ENCODE measurements around the gene KRTAP29-1.
"Not testable (repeated sequence)": the region's sequence is repeated elsewhere in the genome, so short reads cannot be mapped to it uniquely, and the experiment has no call there.

The KRTAP29-1 gene

DNA sequence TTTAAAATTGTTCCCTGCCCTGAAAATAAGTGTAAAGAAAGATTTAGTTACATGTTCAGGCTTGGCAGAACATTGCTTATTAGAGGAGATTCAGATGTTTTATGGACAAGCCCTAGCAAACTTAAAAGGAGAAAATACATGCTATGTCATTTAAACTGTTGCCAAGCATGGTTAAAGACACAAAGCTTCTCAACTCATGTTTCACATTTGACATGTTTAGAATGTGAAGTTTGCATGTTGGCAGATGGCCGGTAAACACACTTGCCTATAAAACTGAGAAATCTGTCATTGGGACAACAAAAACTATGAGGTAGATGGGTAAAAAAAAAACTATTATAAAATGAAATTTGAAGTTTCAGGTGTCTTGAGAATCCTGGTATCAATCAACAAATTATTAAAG is 5.8 kb downstream of the KRTAP29-1 start:
- DNase-seq, result no peak

DNA sequence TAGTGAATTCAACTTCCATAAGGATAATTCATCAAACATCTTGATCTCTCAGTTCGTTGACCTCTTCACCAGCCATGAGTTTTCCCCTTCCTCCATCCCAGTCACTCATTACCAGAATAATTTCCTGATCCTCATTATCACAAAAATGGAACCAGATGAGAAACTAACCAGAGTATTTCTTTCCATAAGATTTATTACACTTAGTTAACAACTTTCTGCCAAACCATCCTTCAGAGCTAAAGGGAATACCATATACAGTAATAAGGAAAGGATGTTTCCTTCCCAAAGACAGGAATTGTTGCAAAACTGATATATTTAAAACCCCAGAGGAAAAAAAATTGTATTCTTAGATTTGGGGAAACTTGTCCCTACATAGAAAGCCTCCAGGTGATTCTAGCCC is 8.6 kb downstream of the KRTAP29-1 start:
- DNase-seq, result no peak

DNA sequence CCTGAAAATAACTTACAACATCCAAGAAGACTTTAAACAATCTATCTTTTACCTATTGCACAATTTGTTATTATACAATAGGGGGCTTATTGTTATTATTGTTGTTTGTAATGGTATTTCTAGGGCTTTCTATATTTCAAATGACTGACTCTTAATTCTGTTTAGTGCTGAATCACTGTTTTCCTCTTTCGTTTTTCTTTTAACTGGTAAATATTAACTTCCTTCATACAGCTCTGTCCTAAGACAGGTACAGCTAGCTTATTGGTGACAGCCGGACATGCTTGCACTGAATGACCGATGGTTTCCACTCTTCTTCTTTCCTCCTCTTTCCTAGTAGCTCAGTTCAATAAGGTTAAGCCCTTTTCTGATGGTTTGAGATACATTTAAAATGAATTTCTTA is 15.6 kb downstream of the KRTAP29-1 start:
- DNase-seq, result no peak

DNA sequence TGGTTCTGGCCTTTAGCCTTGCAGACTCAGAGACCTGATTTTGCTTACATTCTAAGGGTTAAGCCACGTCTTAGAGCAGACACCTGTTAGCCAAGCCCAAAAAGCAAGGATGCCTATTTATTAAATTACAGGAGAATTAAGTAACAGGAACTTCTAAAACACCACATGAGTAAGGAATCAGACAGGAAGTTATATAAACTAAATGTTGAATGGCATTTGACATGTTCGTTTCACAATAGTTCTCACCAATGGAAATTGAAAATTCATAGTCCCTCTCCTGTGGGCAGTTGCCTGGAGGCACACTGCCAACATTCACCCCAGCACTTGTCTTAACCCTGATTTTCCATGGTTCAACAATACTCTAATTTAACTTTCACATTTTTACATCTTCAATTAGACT is 18.1 kb downstream of the KRTAP29-1 start:
- no peak for DNase-seq

DNA sequence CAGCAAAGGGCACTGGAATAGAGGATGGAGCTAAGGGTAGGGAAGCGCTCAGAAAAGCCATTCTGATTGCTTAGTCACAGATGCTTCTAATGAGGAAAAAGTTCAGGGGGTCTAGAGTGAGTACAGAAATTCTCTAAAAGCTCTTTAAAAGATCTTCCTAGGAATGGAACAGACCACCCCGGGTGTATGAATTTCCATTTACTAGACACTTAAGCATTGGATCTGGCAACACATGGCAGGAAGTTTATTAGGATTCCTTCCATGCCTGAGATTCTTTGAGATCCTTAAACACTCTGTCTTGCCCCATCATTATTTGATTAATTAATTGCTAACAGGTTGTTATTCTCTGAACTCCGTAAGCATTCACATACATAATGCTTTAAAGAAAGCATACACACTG is 18.6 kb downstream of the KRTAP29-1 start:
- no peak for DNase-seq

DNA sequence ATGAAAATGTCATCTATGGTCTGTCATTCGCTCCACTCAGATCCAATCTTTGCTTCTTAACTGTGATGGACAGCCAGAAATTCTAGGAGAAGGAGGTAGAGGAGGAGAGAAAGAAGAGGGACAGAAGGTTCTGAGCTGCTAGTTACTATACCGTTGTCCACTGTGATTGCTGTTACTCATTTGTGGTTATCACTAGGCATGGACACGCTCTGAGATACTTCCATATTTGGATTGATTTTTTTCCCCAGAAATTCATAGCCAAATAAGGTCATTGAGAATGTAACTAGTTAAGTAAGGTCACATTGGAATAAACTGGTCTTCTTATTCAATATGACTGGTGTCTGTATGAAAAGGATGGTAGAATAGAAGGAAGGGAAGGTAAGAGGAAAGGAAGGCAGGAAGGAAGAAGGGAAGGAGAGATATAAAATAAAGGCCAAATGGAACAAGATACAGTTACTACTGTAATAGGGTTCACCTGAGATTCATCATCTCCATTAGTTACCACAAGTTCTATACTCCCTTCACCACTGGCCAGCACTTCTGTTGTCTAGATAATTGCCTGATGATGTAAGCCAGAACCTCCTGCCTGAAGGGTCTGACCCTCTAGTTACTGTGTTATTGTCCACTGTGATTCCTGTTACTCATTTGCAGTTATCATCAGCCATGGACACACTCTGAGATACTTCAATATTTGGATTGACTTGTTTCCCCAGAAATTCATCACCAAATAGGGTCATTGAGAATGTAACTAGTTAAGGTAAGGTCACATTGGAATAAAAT is 24.3 kb downstream of the KRTAP29-1 start:
- no peak for DNase-seq

DNA sequence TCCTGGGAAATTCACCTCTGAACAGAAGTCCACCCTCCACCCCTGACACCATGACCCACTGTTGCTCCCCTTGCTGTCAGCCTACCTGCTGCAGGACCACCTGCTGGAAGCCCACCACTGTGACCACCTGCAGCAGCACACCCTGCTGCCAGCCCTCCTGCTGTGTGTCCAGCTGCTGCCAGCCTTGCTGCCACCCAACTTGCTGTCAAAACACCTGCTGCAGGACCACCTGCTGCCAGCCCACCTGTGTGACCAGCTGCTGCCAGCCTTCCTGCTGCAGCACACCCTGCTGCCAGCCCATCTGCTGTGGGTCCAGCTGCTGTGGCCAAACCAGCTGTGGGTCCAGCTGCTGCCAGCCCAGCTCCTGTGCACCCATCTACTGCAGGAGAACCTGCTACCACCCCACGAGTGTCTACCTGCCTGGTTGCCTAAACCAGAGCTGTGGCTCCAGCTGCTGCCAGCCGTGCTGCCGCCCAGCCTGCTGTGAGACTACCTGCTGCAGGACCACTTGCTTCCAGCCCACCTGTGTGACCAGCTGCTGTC is 26.9 kb downstream of the KRTAP29-1 start, which contains the start of gene KRTAP9-7:
KRTAP9-7 (plus strand) TSS at position 51 of the 543 bp plus-strand sequence; CDS start at position 51, 0 bp downstream.
- not testable (repeated sequence) for DNase-seq

DNA sequence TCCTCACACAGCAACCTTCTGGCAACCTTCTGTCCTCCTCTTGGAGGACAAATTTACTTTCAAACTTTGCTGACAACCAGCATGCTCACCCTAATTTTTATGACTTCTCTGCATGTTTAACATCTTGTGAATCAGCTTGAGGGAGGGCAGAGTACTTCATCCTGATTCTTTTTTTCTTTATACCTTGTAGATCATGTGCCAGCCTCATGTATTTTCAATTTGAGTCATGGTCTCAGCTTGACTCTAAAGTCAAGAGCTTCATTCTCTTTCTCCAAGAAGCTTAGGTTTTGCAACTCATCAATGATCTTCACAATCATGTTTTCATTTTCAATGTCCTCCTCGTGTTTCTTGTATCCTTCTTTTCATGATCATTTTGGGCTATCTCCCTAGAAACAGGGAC is 30.8 kb downstream of the KRTAP29-1 start:
- no peak for DNase-seq

DNA sequence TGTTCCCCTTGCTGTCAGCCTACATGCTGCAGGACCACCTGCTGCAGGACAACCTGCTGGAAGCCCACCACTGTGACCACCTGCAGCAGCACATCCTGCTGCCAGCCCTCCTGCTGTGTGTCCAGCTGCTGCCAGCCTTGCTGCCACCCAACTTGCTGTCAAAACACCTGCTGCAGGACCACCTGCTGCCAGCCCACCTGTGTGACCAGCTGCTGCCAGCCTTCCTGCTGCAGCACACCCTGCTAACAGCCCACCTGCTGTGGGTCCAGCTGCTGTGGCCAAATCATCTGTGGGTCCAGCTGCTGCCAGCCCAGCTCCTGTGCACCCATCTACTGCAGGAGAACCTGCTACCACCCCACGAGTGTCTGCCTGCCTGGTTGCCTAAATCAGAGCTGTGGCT is 31.3 kb downstream of the KRTAP29-1 start:
- not testable (repeated sequence) for DNase-seq

DNA sequence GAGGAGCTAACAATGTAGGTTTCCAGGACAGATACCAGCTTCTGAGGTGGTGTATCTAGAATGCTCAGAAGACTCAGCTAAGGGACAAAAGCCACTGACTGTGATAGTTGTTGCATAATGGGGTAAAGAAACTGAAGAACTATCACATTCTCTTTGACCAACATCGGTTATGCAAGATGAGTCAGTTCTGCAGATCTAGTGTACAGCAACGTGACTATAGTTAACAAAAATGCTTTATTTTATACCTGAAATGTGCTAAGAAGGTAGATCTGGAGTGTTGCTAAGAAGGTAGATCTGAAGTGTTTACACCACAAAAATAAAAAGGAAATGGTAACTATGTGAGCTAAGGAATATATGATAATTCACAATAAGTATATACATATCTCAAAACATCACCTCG is 34.9 kb downstream of the KRTAP29-1 start:
- no peak for DNase-seq

DNA sequence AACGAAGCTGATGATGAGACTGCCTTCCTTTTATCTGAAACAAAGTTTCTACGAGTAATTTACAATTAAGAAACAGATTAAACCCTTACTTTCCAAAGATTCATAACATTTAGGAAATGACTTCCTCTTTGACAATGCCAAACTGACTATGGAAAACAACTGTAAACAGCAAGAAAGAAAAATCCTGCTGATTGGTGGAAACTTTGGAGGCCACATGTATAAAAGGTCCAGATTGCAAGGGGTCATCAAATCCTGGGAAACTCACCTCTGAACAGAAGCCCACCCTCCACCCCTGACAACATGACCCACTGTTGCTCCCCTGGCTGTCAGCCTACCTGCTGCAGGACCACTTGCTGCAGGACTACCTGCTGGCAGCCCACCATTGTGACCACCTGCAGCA is 37.6 kb downstream of the KRTAP29-1 start, which contains the start of gene KRTAP9-6:
KRTAP9-6 (plus strand) TSS at position 301 of the 400 bp plus-strand sequence; CDS start at position 301, 0 bp downstream.
- no peak for DNase-seq

DNA sequence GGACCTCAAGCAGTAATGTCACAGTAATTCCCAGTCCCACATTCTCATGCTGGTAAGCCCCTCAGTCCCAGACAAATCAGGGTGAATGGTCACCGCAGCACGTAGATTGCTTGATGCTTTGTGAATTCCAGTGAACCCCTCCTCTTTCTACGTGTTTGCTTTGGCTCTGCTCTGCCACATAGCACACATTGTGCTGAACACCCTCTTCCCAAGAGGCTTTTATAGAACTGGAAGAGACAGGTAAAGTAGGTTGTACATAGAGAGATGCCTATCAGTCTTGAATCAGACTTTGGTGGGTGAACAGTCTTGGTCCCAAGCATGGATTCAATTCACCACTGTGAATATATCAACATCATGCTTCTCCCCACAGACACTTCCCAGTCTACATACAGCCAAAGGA is 38.1 kb downstream of the KRTAP29-1 start:
- no peak for DNase-seq

DNA sequence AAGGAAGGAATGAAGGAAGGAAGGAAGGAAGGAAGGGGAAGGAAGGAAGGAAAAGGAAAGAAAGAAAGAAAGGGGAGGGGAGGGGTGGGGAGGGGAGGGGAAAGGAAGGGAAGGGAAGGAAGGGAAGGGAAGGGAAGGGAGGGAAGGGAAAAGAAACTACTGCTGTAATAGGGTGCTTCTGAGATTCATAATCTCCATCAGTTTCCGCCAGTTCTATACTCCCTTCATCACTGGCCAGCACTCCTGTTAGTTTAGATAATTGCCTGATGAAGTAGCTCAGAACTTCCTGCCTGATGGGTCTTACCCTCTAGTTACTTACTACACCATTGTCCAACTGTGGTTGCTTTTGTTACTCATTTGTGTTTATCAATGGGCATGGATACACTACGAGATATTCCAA is 39.4 kb downstream of the KRTAP29-1 start:
- no peak for DNase-seq

DNA sequence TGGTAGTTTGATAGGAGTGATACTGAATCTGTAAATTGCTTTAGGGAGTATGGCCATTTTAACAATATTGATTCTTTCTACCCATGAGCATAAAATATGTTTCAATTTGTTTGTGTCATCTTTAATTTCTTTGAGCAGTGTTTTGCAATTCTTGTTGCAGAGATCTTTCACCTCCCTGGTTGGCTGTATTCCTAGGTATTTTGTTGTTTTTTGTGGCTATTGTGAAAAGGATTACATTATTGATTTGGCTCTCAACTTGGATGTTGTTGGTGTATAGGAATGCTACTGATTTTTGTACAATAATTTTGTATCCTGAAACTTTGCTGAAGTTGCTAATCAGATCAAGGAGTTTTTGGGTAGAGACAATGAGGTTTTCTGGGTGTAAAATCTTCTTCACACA is 44.2 kb downstream of the KRTAP29-1 start:
- DNase-seq, result no peak

DNA sequence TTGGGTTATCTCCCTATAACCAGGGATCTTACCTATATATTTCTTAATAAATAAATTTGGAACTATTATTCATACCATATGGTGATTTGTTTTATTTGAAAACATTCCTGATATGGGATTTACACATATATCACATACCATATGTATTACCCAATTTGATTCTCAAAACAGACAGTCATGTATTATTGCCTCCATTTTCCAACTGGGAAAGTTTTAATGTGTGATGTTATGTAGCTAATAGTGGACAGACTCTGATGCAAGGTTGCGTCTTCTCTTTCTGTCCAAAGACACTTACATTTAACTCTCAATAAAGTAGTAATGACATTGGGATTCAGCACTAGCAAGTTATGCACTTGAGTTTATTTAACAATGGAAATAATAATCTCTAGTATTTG is 46.4 kb downstream of the KRTAP29-1 start:
- no peak for DNase-seq

DNA sequence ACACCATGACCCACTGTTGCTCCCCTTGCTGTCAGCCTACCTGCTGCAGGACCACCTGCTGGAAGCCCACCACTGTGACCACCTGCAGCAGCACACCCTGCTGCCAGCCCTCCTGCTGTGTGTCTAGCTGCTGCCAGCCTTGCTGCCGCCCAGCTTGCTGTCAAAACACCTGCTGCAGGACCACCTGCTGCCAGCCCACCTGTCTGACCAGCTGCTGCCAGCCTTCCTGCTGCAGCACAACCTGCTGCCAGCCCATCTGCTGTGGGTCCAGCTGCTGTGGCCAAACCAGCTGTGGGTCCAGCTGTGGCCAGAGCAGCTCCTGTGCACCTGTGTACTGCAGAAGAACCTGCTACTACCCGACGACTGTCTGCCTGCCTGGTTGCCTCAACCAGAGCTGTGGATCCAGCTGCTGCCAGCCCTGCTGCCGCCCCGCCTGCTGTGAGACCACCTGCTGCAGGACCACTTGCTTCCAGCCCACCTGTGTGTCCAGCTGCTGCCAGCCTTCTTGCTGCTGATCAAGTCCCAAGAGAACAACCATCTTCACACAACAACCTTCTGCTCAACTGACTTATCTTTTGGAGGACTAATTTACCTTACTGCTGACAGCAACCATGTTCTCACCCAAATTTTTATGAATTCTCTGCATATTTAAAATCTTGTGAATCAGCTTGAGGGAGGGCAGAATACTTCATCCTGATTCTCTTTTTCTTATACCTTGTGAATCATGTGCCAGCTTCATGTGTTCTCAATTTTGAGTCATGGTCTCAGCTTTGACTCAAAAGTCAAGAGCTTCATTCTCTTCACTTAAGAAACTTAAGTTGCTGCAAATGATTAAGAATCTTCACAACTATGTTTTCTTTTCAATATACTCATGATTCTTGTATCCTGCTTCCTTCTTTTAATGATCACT is 47.0 kb downstream of the KRTAP29-1 start, which contains the start of gene KRTAP9-9:
KRTAP9-9 (plus strand) TSS at position 4 of the 910 bp plus-strand sequence.
- not testable (repeated sequence) for DNase-seq

DNA sequence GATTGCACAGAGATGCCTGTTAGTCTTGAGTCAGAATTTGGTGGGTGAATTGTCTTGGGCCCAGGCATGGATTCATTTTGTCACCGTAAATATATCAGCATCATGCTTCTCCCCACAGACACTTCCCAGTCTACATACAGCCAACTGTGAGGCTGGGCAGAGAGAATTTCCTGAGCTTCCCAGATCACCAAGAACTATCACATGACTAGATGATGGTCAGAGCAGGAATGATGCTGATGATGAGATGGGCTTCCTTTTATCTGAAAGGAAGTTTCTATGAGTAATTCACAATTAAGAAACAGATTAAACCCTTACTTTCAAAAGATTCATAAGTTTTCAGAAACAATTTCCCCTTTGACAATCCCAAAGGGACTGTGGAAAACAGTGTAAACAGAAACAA is 47.8 kb downstream of the KRTAP29-1 start:
- no peak for DNase-seq
